ENCODE data around the gene HSPA1L. TPM values are rescaled to one million over a fixed set of nuclear protein-coding genes. Genes with fewer than 3 reads are reported as not detected.

Gene HSPA1L
- polyA plus RNA-seq, 1 donor (not counting 4 experiments of a cell fraction or from before 2014, with no cell fraction given) = 0.60 TPM

- DNase-seq (ENCODE audit: low read depth, low spot score) = no peak
- Histone ChIP-seq H4K20me1 (ENCODE audit: control insufficient read depth, extremely low read depth, insufficient read depth, low read length) (no peaks in the 10 kb centered on the region), H3K27ac (ENCODE audit: control insufficient read depth, insufficient read depth, low read length) (no peak overlapping the region), H3K4me2 (ENCODE audit: control insufficient read depth, extremely low read depth, insufficient read depth, low read depth, low read length) (no peak overlapping the region), H3K4me1 (ENCODE audit: control insufficient read depth, extremely low read depth, insufficient read depth, low read length) (peaks cover 22% of the 10 kb centered on the region), H3K79me2 (ENCODE audit: control insufficient read depth, insufficient read depth, low read length) (no peaks in the 10 kb centered on the region), H2AFZ (ENCODE audit: control insufficient read depth, low read length) (no peak overlapping the region), H3K27me3 (ENCODE audit: control insufficient read depth, extremely low read depth, insufficient read depth, low read length) (no peaks in the 10 kb centered on the region), H3K36me3 (ENCODE audit: control insufficient read depth in 2 of 2, extremely low read depth in 1 of 2, insufficient read depth in 2 of 2, low read length in 2 of 2) (peaks cover 17 to 34% of the 10 kb centered on the region in 2 experiments), H3K9me1 (ENCODE audit: control insufficient read depth, extremely low read depth, insufficient read depth, low read length) (no peaks in the 10 kb centered on the region), H3K4me3 (ENCODE audit: control insufficient read depth in 2 of 3, extremely low read depth in 1 of 3, insufficient read depth in 2 of 3, low read depth in 1 of 3, low read length in 3 of 3) (no peak overlapping the region), H3K9ac (ENCODE audit: control insufficient read depth, extremely low read depth, insufficient read depth, low read length) (no peak overlapping the region), H3K9me3 (ENCODE audit: control insufficient read depth, low read depth, low read length) (no peaks in the 10 kb centered on the region)
- no peak for FAIRE-seq
- TF ChIP-seq EZH2 (IDR thresholded peaks at IDR 0.05; ENCODE audit: low read length) = no peak
- TF ChIP-seq CTCF (optimal IDR thresholded peaks at IDR 0.05 in 1 of 3, IDR thresholded peaks at IDR 0.05 in 1 of 3, conservative IDR thresholded peaks at IDR 0.05 in 1 of 3; ENCODE audit: extremely low read depth in 1 of 3, insufficient read depth in 2 of 3, low read length in 3 of 3) = no peak
- dilution Hi-C loops (cut with MboI; ENCODE audit: extremely low pct_ligation_motif_present, low sequenced_read_pairs) = no loop called here
Measured at GRCh38 chr6:31778193-31778592, 36.9 kb downstream of the HSPA1L start.

- peak overlapping the region; percentile 46 for H3K27ac ChIP-seq (ENCODE audit: control insufficient read depth, insufficient read depth, low read length)
Measured at GRCh38 chr6:31777667-31778050, 37.4 kb downstream of the HSPA1L start.

More at GRCh38 chr6:31777667-31778050, 37.4 kb downstream of the HSPA1L start:
- Histone ChIP-seq H4K20me1 (ENCODE audit: control insufficient read depth, extremely low read depth, insufficient read depth, low read length) (no peaks in the 10 kb centered on the region), H3K9me1 (ENCODE audit: control insufficient read depth, extremely low read depth, insufficient read depth, low read length) (no peaks in the 10 kb centered on the region), H3K4me2 (ENCODE audit: control insufficient read depth, extremely low read depth, insufficient read depth, low read depth, low read length) (no peak overlapping the region), H3K27me3 (ENCODE audit: control insufficient read depth, extremely low read depth, insufficient read depth, low read length) (no peaks in the 10 kb centered on the region), H3K36me3 (ENCODE audit: control insufficient read depth in 2 of 2, extremely low read depth in 1 of 2, insufficient read depth in 2 of 2, low read length in 2 of 2) (peaks cover 17 to 32% of the 10 kb centered on the region in 2 experiments), H3K79me2 (ENCODE audit: control insufficient read depth, insufficient read depth, low read length) (no peaks in the 10 kb centered on the region), H3K9me3 (ENCODE audit: control insufficient read depth, low read depth, low read length) (no peaks in the 10 kb centered on the region), H3K4me1 (ENCODE audit: control insufficient read depth, extremely low read depth, insufficient read depth, low read length) (peaks cover 22% of the 10 kb centered on the region), H3K4me3 (ENCODE audit: control insufficient read depth in 2 of 3, extremely low read depth in 1 of 3, insufficient read depth in 2 of 3, low read depth in 1 of 3, low read length in 3 of 3) (no peak overlapping the region), H3K9ac (ENCODE audit: control insufficient read depth, extremely low read depth, insufficient read depth, low read length) (no peak overlapping the region), H2AFZ (ENCODE audit: control insufficient read depth, low read length) (no peak overlapping the region)
- dilution Hi-C loops (cut with MboI; ENCODE audit: extremely low pct_ligation_motif_present, low sequenced_read_pairs) = no loop called here
- FAIRE-seq (no peak), DNase-seq (ENCODE audit: low read depth, low spot score) (no peak)
- no peak for TF ChIP-seq EZH2 (IDR thresholded peaks at IDR 0.05; ENCODE audit: low read length)
- no peak for TF ChIP-seq CTCF (optimal IDR thresholded peaks at IDR 0.05 in 1 of 3, IDR thresholded peaks at IDR 0.05 in 1 of 3, conservative IDR thresholded peaks at IDR 0.05 in 1 of 3; ENCODE audit: extremely low read depth in 1 of 3, insufficient read depth in 2 of 3, low read length in 3 of 3)
